Measurements from ENCODE around the gene NUP188.

DNA sequence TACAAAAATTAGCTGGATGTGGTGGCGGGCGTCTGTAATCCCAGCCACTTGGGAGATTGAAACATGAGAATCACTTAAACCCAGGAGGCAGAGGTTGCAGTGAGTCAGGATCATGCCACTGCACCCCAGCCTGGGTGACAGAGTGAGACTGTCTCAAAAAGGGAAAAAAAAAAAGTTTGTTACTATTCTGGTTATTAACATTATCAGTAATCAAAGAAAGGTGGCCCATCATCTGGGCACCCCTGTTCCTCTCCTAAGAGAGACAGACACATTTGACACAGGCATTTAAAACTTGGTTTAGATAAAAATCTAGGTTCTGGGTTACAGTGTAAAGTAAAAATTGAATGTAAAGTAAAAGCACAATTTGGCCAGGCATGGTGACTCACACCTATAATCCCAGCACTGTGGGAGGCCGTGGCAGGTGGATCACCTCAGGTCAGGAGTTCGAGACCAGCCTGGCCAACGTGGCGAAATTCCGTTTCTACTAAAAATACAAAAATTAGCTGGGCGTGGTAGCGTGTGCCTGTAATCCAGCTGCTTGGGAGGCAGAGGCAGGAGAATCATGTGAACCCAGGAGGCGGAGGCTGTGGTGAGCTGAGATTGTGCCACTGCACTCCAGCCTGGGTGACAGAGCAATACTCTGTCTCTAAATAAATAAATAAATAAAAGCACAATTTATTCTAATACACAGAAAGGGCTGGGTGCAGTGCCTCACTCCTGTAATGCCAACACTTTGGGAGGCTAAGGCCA, 43.5 kb upstream of the NUP188 start:
- TF ChIP-seq RAD21 (CRISPR knock-in tag; IDR thresholded peaks at IDR 0.05): no peak
- TF ChIP-seq U2AF2 (IDR thresholded peaks at IDR 0.05; ENCODE audit: low read depth, low read length): no peak
- TF ChIP-seq POLR2AphosphoS5 (IDR thresholded peaks at IDR 0.05; ENCODE audit: low read depth, low read length): no peak
- no peak for TF ChIP-seq HNF4A (CRISPR knock-in tag; IDR thresholded peaks at IDR 0.05)

Measured in HepG2 (cell line).